Measurements from ENCODE around the gene MYOCOS.

The MYOCOS gene

DNA sequence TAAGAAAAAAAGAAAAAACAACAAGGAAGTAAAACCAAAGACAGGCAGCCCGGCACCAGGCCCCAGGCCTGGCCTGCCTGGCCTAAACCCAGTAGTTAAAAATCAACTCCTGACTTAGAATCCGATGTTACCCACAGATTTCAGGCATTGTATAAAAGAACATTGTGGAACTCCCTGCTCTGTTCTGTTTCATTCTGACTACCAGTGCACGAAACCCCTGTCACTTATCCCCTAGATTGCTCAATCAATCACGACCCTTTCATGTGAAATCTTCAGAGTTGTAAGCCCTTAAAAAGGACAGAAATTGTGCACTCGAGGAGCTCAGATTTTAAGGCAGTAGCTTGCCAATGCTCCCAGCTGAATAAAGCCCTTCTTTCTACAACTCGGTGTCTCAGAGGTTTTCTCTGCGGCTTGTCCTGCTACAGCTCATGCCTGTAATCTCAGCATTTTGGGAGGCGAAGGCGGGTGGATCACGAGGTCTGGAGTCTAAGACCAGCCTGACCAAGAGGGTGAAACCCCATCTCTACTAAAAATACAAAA is 15.6 kb upstream of the MYOCOS start:
- Histone ChIP-seq H3K79me1 (ENCODE audit: low read length) (no peaks in the 10 kb centered on the region), H4K91ac (ENCODE audit: low read depth, low read length) (no peak overlapping the region), H3K4me2 (ENCODE audit: low read length) (no peak overlapping the region), H4K12ac (ENCODE audit: low read depth, low read length) (no peak overlapping the region), H2BK5ac (ENCODE audit: low read depth, low read length, poor library complexity) (no peak overlapping the region), H3K18ac (ENCODE audit: low read length) (no peak overlapping the region), H3K4ac (ENCODE audit: low read depth, low read length) (no peak overlapping the region), H3K23ac (ENCODE audit: low read length) (no peak overlapping the region), H2BK120ac (ENCODE audit: insufficient read depth, low read length, poor library complexity) (no peak overlapping the region), H3K79me2 (ENCODE audit: control insufficient read depth, insufficient read depth, low read length, poor library complexity) (no peaks in the 10 kb centered on the region), H2AK5ac (ENCODE audit: low read length) (no peak overlapping the region), H2AFZ (ENCODE audit: insufficient read depth, low read length, poor library complexity) (no peak overlapping the region), H3K9ac (ENCODE audit: low read length) (no peak overlapping the region), H3K27ac (ENCODE audit: low read depth, low read length) (no peak overlapping the region), H3K14ac (ENCODE audit: low read length) (no peak overlapping the region), H3K27me3 (ENCODE audit: insufficient read depth, low read length) (no peaks in the 10 kb centered on the region), H3K36me3 (ENCODE audit: control insufficient read depth in 1 of 2, insufficient read depth in 2 of 2, low read length in 2 of 2) (no peaks in the 10 kb centered on the region), H3K9me3 (ENCODE audit: insufficient read depth, low read depth, low read length) (no peaks in the 10 kb centered on the region), H4K8ac (ENCODE audit: low read depth, low read length) (no peak overlapping the region), H2BK12ac (ENCODE audit: low read length) (no peak overlapping the region), H3K4me1 (ENCODE audit: control insufficient read depth in 1 of 2, insufficient read depth in 2 of 2, low read length in 2 of 2) (no peaks in the 10 kb centered on the region), H3K4me3 (ENCODE audit: low read depth, low read length) (no peak overlapping the region)
- WGBS (ENCODE audit: extremely low coverage, insufficient coverage, insufficient read length) = no CpG with 5 or more reads among the region's 10 CpGs
- DNase-seq = no peak

DNA sequence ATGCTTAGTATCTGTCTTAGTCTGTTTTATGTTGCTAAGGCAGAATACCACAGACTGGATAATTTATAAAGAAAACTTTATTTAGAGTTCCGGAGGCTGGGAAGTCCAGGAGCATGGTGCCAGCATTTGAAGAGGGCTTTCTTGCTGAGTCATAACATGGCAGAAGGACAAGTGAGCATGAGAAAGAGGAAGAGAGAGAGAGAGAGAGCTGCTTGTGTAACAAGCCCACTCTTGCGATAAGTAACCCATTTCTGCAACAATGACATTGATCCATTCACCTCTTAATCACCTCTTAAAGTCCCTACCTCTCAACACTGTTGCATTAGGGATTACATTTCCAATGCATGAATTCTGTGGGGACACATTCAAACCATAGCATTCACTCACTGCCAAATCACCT is 11.7 kb upstream of the MYOCOS start:
- Histone ChIP-seq H3K23ac (ENCODE audit: low read length) (no peak overlapping the region), H3K27me3 (ENCODE audit: insufficient read depth, low read length) (no peaks in the 10 kb centered on the region), H2BK5ac (ENCODE audit: low read depth, low read length, poor library complexity) (no peak overlapping the region), H4K12ac (ENCODE audit: low read depth, low read length) (no peak overlapping the region), H3K79me2 (ENCODE audit: control insufficient read depth, insufficient read depth, low read length, poor library complexity) (no peaks in the 10 kb centered on the region), H3K4me2 (ENCODE audit: low read length) (no peak overlapping the region), H3K27ac (ENCODE audit: low read depth, low read length) (no peak overlapping the region), H3K9me3 (ENCODE audit: insufficient read depth, low read depth, low read length) (no peaks in the 10 kb centered on the region), H4K91ac (ENCODE audit: low read depth, low read length) (no peak overlapping the region), H3K79me1 (ENCODE audit: low read length) (no peaks in the 10 kb centered on the region), H3K9ac (ENCODE audit: low read length) (no peak overlapping the region), H3K14ac (ENCODE audit: low read length) (no peak overlapping the region), H2BK12ac (ENCODE audit: low read length) (no peak overlapping the region), H4K8ac (ENCODE audit: low read depth, low read length) (no peak overlapping the region), H2BK120ac (ENCODE audit: insufficient read depth, low read length, poor library complexity) (no peak overlapping the region), H3K18ac (ENCODE audit: low read length) (no peak overlapping the region), H3K4me1 (ENCODE audit: control insufficient read depth in 1 of 2, insufficient read depth in 2 of 2, low read length in 2 of 2) (no peaks in the 10 kb centered on the region), H2AK5ac (ENCODE audit: low read length) (no peak overlapping the region), H2AFZ (ENCODE audit: insufficient read depth, low read length, poor library complexity) (no peak overlapping the region), H3K4ac (ENCODE audit: low read depth, low read length) (no peak overlapping the region), H3K4me3 (ENCODE audit: low read depth, low read length) (no peak overlapping the region), H3K36me3 (ENCODE audit: control insufficient read depth in 1 of 2, insufficient read depth in 2 of 2, low read length in 2 of 2) (no peaks in the 10 kb centered on the region)
- WGBS (ENCODE audit: extremely low coverage, insufficient coverage, insufficient read length) = no CpG with 5 or more reads among the region's 2 CpGs
- DNase-seq = peak in 1 of 2 donors; percentile 28

DNA sequence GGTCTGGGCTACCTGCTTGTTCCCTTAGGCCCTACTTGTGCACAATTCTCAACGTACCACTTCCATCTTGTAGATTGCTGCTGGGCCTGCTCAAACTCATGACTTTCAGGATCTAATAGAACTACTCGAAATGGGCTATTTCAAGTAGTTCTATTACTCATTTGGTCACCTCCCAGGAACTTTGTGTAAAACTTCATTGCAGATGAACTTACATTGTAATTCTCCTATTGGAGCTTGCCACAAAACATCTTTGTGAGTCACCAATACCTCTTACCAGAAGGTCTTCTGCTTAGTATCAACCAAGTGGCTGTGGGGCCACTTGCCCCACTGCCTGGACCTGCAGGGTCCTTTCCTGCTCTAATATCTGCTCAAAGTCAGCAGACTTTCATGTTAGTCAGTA is 10.7 kb upstream of the MYOCOS start:
- H2BK12ac ChIP-seq (ENCODE audit: low read length) = no peak overlapping the region
- no peak overlapping the region for H2BK5ac ChIP-seq (ENCODE audit: low read depth, low read length, poor library complexity)
- H3K4ac ChIP-seq (ENCODE audit: low read depth, low read length) = no peak overlapping the region
- H3K36me3 ChIP-seq (ENCODE audit: control insufficient read depth in 1 of 2, insufficient read depth in 2 of 2, low read length in 2 of 2) = no peaks in the 10 kb centered on the region
- no peak overlapping the region for H4K91ac ChIP-seq (ENCODE audit: low read depth, low read length)
- no peaks in the 10 kb centered on the region for H3K79me2 ChIP-seq (ENCODE audit: control insufficient read depth, insufficient read depth, low read length, poor library complexity)
- H4K8ac ChIP-seq (ENCODE audit: low read depth, low read length) = no peak overlapping the region
- H3K4me2 ChIP-seq (ENCODE audit: low read length) = no peak overlapping the region
- no peak overlapping the region for H4K12ac ChIP-seq (ENCODE audit: low read depth, low read length)
- H3K14ac ChIP-seq (ENCODE audit: low read length) = no peak overlapping the region
- no peak overlapping the region for H3K23ac ChIP-seq (ENCODE audit: low read length)
- no peak overlapping the region for H2BK120ac ChIP-seq (ENCODE audit: insufficient read depth, low read length, poor library complexity)
- no peaks in the 10 kb centered on the region for H3K9me3 ChIP-seq (ENCODE audit: insufficient read depth, low read depth, low read length)
- no peaks in the 10 kb centered on the region for H3K27me3 ChIP-seq (ENCODE audit: insufficient read depth, low read length)
- no peak overlapping the region for H3K9ac ChIP-seq (ENCODE audit: low read length)
- H3K79me1 ChIP-seq (ENCODE audit: low read length) = no peaks in the 10 kb centered on the region
- H3K18ac ChIP-seq (ENCODE audit: low read length) = no peak overlapping the region
- H2AFZ ChIP-seq (ENCODE audit: insufficient read depth, low read length, poor library complexity) = no peak overlapping the region
- no peaks in the 10 kb centered on the region for H3K4me1 ChIP-seq (ENCODE audit: control insufficient read depth in 1 of 2, insufficient read depth in 2 of 2, low read length in 2 of 2)
- no peak overlapping the region for H2AK5ac ChIP-seq (ENCODE audit: low read length)
- no CpG with 5 or more reads among the region's 2 CpGs for WGBS (ENCODE audit: extremely low coverage, insufficient coverage, insufficient read length)
- no peak for DNase-seq
- no peak overlapping the region for H3K4me3 ChIP-seq (ENCODE audit: low read depth, low read length)
- H3K27ac ChIP-seq (ENCODE audit: low read depth, low read length) = no peak overlapping the region

DNA sequence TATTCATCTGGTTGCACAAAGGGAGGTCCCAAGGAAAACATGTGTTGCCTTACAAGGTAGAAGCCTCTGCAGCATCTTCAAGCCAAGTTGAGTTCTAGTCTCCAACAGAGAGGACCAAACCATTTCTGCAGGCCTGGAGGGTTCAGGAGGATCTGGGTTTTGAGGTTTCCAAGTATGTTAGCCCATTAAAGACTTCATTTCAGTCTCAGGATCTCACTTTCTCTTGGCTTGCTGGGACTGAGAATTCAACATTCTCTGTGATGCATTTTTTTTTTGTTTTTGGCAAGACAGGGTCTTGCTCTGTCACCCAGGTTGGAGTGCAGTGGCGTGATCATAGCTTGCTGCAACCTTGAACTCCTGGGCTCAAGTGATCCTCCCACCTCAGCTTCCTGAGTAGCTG is 8.8 kb upstream of the MYOCOS start:
- no peaks in the 10 kb centered on the region for H3K4me1 ChIP-seq (ENCODE audit: control insufficient read depth in 1 of 2, insufficient read depth in 2 of 2, low read length in 2 of 2)
- H4K8ac ChIP-seq (ENCODE audit: low read depth, low read length) = no peak overlapping the region
- no peaks in the 10 kb centered on the region for H3K36me3 ChIP-seq (ENCODE audit: control insufficient read depth in 1 of 2, insufficient read depth in 2 of 2, low read length in 2 of 2)
- no peaks in the 10 kb centered on the region for H3K27me3 ChIP-seq (ENCODE audit: insufficient read depth, low read length)
- no peaks in the 10 kb centered on the region for H3K9me3 ChIP-seq (ENCODE audit: insufficient read depth, low read depth, low read length)
- no peak overlapping the region for H2AFZ ChIP-seq (ENCODE audit: insufficient read depth, low read length, poor library complexity)
- H2AK5ac ChIP-seq (ENCODE audit: low read length) = no peak overlapping the region
- DNase-seq = no peak
- H2BK120ac ChIP-seq (ENCODE audit: insufficient read depth, low read length, poor library complexity) = no peak overlapping the region
- no peak overlapping the region for H2BK12ac ChIP-seq (ENCODE audit: low read length)
- no peak overlapping the region for H3K4me2 ChIP-seq (ENCODE audit: low read length)
- H3K18ac ChIP-seq (ENCODE audit: low read length) = no peak overlapping the region
- no CpG with 5 or more reads among the region's 1 CpG for WGBS (ENCODE audit: extremely low coverage, insufficient coverage, insufficient read length)
- no peak overlapping the region for H3K23ac ChIP-seq (ENCODE audit: low read length)
- H3K79me1 ChIP-seq (ENCODE audit: low read length) = no peaks in the 10 kb centered on the region
- H3K79me2 ChIP-seq (ENCODE audit: control insufficient read depth, insufficient read depth, low read length, poor library complexity) = no peaks in the 10 kb centered on the region
- no peak overlapping the region for H4K12ac ChIP-seq (ENCODE audit: low read depth, low read length)
- H3K27ac ChIP-seq (ENCODE audit: low read depth, low read length) = no peak overlapping the region
- H2BK5ac ChIP-seq (ENCODE audit: low read depth, low read length, poor library complexity) = no peak overlapping the region
- H3K14ac ChIP-seq (ENCODE audit: low read length) = no peak overlapping the region
- no peak overlapping the region for H3K4ac ChIP-seq (ENCODE audit: low read depth, low read length)
- no peak overlapping the region for H3K4me3 ChIP-seq (ENCODE audit: low read depth, low read length)
- no peak overlapping the region for H3K9ac ChIP-seq (ENCODE audit: low read length)
- no peak overlapping the region for H4K91ac ChIP-seq (ENCODE audit: low read depth, low read length)
